GM12891 (cell line): ENCODE measurements around the gene KYAT1.

Experiments
- POLR2A ChIP-seq: IDR thresholded peaks from 2 replicates; pipeline ENCODE4 v1.6.1; 2011; ENCODE audit warnings: low read depth, low read length, control low read depth
- POLR2AphosphoS5 ChIP-seq: IDR thresholded peaks from 2 replicates; pipeline ENCODE4 v1.6.1; 2011; ENCODE audit warnings: low read depth, low read length, control low read depth

- TF ChIP-seq POLR2A = no peak
- no peak for TF ChIP-seq POLR2AphosphoS5
These were observed 91.2 kb downstream of the KYAT1 start for GRCh38 chr9:128790536-128790935.
